ENCODE data around the gene HDLBP. TPM values are rescaled to one million over a fixed set of nuclear protein-coding genes. Genes with fewer than 3 reads are reported as not detected.

HDLBP gene
- total RNA-seq, 1 experiment from 2014 or later = 908 TPM

DNA sequence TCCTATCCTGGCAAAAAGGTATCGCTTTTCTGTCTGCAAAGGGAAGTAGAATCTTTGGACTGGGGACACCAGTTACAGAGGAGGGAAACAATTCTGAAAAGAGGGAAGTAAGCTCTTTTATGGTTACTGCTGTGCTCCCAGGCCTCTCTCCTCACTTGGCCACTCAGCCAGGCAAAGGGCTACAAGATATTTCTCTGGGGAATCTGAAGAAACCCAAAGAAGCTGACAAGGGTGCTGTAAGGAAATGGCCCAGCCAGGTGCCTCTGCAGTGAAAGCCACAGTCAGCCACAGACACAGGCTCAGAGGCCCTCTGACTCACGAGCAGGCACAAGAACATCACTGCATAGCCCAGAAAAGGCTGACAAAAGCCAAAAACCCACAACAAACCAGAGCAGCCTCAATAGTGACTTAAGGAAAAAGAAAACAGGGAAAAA lies 5.8 kb downstream of the HDLBP start:
- H3F3A ChIP-seq (ENCODE audit: insufficient read depth, low read depth) = peaks cover 2% of the 10 kb centered on the region; the same call in 1 of the 2 replicates
- POLR2A ChIA-PET (ENCODE audit: unreplicated experiment) = no interaction called here
- peaks cover 98% of the 10 kb centered on the region for H3K79me2 ChIP-seq (ENCODE audit: low read depth)
- no peaks in the 10 kb centered on the region for H3K9me2 ChIP-seq (ENCODE audit: insufficient read depth)
- H3K4me2 ChIP-seq = no peak overlapping the region
- H3K36me3 ChIP-seq (ENCODE audit: low read depth) = peaks cover 22% of the 10 kb centered on the region; the same call in 1 of the 2 replicates
- DNase-seq = peak in 1 of 2 experiments; percentile 21
- H3K4me1 ChIP-seq (replicated peaks; ENCODE audit: insufficient read depth) = peaks cover 10% of the 10 kb centered on the region
- no peak overlapping the region for H2AFZ ChIP-seq
- no peak overlapping the region for H3K27ac ChIP-seq
- H3K9me3 ChIP-seq (ENCODE audit: insufficient read depth, low read depth) = no peaks in the 10 kb centered on the region
- CTCF ChIA-PET = no interaction called here
- no peak for TF ChIP-seq EZH2 (IDR thresholded peaks at IDR 0.05; ENCODE audit: low read depth)
- TF ChIP-seq, protein P1, sequence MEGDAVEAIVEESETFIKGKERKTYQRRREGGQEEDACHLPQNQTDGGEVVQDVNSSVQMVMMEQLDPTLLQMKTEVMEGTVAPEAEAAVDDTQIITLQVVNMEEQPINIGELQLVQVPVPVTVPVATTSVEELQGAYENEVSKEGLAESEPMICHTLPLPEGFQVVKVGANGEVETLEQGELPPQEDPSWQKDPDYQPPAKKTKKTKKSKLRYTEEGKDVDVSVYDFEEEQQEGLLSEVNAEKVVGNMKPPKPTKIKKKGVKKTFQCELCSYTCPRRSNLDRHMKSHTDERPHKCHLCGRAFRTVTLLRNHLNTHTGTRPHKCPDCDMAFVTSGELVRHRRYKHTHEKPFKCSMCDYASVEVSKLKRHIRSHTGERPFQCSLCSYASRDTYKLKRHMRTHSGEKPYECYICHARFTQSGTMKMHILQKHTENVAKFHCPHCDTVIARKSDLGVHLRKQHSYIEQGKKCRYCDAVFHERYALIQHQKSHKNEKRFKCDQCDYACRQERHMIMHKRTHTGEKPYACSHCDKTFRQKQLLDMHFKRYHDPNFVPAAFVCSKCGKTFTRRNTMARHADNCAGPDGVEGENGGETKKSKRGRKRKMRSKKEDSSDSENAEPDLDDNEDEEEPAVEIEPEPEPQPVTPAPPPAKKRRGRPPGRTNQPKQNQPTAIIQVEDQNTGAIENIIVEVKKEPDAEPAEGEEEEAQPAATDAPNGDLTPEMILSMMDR (conservative IDR thresholded peaks at IDR 0.05) = no peak
- BruUV-seq (replicated peaks) = no TSS peak
- H3K27me3 ChIP-seq (ENCODE audit: insufficient read depth, low read depth) = no peaks in the 10 kb centered on the region
- intact Hi-C loops (cut with micrococcal nuclease; ENCODE audit: unreplicated experiment) = no loop called here
- H4K20me1 ChIP-seq (ENCODE audit: insufficient read depth) = peaks cover 80% of the 10 kb centered on the region
- H3K4me3 ChIP-seq = no peak overlapping the region

DNA sequence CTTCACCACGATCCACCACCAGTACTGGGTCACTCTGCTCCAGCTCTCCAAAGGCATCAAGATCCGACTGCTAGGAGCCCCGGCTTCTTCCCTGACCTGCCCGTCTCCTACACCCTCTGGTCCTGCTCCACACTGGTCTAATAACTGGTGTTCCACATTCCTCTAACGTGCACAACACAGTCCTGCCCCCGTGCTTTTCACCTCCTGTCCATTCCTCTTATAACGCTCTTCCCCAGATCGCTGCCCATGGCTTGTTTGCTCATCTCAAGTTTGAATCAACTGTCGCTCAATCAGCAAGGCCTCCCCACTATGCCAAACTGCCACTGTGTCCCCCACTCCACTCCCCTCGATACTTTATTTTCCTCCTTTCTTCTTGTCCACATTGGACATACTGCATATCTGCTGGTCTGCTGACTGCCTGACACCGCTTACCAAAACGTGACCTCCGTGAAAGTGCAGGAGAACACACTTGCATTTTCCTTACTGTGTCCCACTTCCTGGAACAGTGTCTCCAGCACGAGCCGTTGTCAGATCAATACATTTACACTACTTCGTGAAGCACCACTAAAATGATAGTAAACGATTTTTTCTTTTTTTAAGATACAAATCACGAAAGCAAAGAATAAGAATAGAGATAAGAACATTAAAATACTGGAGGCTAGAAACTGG lies 6.5 kb downstream of the HDLBP start:
- Histone ChIP-seq H2AFZ (no peak overlapping the region), H3K79me2 (ENCODE audit: low read depth) (peaks cover 98% of the 10 kb centered on the region), H3K9me2 (ENCODE audit: insufficient read depth) (no peaks in the 10 kb centered on the region), H3K4me3 (no peak overlapping the region), H3K27ac (no peak overlapping the region), H3K4me2 (no peak overlapping the region), H3K36me3 (ENCODE audit: low read depth) (peaks cover 22% of the 10 kb centered on the region; the same call in 1 of the 2 replicates), H3F3A (ENCODE audit: insufficient read depth, low read depth) (peaks cover 8% of the 10 kb centered on the region; the same call in 1 of the 2 replicates), H3K27me3 (ENCODE audit: insufficient read depth, low read depth) (no peaks in the 10 kb centered on the region), H3K4me1 (replicated peaks; ENCODE audit: insufficient read depth) (peaks cover 7% of the 10 kb centered on the region), H3K9me3 (ENCODE audit: insufficient read depth, low read depth) (no peaks in the 10 kb centered on the region), H4K20me1 (ENCODE audit: insufficient read depth) (peaks cover 88% of the 10 kb centered on the region)
- TF ChIP-seq, protein P1 (conservative IDR thresholded peaks at IDR 0.05) = no peak
- peak in 1 of 2 experiments; percentile 25 for DNase-seq
- ChIA-PET CTCF (no interaction called here), POLR2A (ENCODE audit: unreplicated experiment) (no interaction called here)
- no TSS peak for BruUV-seq (replicated peaks)
- intact Hi-C loops (cut with micrococcal nuclease; ENCODE audit: unreplicated experiment) = no loop called here

DNA sequence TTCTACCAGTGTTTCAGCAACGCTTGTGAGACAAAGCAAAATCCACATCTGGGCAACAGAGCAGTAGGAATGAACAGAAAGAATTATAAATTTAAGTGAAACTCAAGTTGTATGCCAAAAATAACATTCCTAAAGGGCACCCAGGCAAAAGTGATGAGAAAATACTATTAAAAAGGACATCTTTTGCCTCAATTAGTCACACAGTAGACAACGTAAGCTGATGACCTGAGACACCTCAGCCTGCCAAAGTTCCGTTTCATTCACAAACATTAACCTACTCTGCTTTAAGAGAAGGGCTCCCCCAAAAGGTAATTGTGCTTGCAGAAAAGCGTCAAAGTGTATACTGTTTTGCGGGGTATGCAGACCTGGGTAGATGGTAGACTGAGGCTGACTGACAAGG lies 7.2 kb downstream of the HDLBP start:
- Histone ChIP-seq H3K4me3 (no peak overlapping the region), H3K4me1 (replicated peaks; ENCODE audit: insufficient read depth) (no peaks in the 10 kb centered on the region), H3K79me2 (ENCODE audit: low read depth) (peaks cover 98% of the 10 kb centered on the region), H3F3A (ENCODE audit: insufficient read depth, low read depth) (peaks cover 11% of the 10 kb centered on the region; the same call in 1 of the 2 replicates), H2AFZ (no peak overlapping the region), H4K20me1 (ENCODE audit: insufficient read depth) (peaks cover 95% of the 10 kb centered on the region), H3K27ac (no peak overlapping the region), H3K9me3 (ENCODE audit: insufficient read depth, low read depth) (no peaks in the 10 kb centered on the region), H3K27me3 (ENCODE audit: insufficient read depth, low read depth) (no peaks in the 10 kb centered on the region), H3K4me2 (no peak overlapping the region), H3K9me2 (ENCODE audit: insufficient read depth) (no peaks in the 10 kb centered on the region), H3K36me3 (ENCODE audit: low read depth) (peaks cover 22% of the 10 kb centered on the region; the same call in 1 of the 2 replicates)
- BruUV-seq (replicated peaks) = no TSS peak
- TF ChIP-seq, protein P1 (conservative IDR thresholded peaks at IDR 0.05) = no peak
- no peak for TF ChIP-seq EZH2 (IDR thresholded peaks at IDR 0.05; ENCODE audit: low read depth)
- DNase-seq = no peak
- intact Hi-C loops (cut with micrococcal nuclease; ENCODE audit: unreplicated experiment) = no loop called here
- POLR2A ChIA-PET (ENCODE audit: unreplicated experiment) = interaction anchor here (0.6 kb wide), 1 partner anchor 26 kb away, joined by 3 read pairs; no protein-coding TSS in a partner anchor
- CTCF ChIA-PET = interaction anchor here (0.6 kb wide), 1 partner anchor 393 kb away, joined by 3 read pairs; no protein-coding TSS in a partner anchor

All from PC-9 (cell line).